ENCODE measurements around the gene VOPP1.

VOPP1 gene

DNA sequence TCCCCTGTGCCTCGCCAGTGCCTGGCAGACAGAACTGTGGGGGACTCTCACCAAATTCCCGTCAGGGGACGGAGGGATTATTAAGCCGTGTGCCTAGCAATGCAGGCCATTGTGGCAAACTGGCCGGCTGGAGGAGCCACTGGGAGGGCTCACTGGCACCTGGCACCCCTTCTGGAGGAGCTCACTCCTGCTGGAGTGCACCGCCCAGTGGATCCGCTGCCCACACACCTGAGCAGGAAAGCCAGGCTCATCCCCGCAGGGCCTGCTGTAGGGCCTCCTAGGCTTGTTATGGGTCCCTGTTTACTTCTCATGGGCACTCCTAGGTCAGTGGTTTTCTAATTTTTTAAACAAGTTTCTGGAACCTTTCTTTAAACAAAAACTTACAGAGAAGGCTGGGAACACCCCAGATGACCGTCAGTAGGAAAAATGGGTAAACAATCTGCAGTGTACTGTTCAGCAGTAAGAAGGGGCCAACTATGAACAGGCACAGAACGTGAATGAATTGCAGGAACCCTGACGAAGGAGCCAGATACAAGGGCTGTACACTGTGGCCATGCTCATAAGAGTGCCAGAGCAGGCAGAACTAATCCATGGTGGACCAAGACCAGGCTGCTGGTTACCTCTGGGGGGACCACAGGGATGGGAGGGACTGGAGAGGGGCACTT lies 142.3 kb downstream of the VOPP1 start:
- DNase-seq = no peak

DNA sequence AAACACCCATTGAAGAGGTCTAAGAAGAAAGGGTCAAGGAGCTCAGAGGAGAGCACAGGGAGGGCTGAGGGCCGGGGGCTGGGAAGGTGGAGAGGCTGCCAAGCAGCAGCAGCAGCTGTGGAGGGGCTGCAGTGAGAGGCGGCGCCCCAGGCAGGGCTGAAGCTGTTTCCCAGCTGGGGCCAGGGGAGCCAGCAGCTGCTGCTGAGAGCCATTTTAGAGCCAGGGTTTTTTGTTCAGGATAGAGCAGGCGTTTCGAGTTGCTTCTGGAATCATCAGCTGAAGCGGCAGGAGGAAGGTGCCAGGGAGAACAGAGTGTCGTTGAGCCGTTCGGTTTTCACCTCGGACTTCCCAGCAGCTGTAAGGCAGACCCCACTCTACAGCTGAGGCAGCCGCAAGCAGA lies 144.5 kb downstream of the VOPP1 start:
- DNase-seq = peak; percentile 82

DNA sequence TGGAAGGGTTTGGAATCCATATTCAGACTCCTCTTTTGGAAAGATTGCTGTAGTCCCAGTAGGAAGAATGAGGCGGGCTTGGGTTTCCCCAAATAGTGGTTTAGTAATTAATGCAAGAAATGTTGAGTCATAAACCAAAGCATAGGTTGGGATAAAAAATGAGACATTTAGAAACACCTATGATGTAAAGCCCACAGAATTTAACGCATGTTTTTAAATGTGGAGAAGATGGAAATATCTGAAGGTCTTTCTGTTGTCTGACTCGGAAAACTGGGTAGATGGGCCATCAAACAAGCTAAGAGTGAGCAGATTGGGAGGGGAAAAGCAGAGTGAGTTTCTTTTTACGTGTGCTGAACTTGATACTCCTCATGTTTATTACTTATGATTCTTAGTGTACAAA lies 145.0 kb downstream of the VOPP1 start:
- DNase-seq = no peak

GRCh38 chr7:55426676-55427075 lies 145.6 kb downstream of the VOPP1 start:
- DNase-seq = no peak

- no peak for DNase-seq
These were observed 147.1 kb downstream of the VOPP1 start for GRCh38 chr7:55425141-55425752.

GRCh38 chr7:55423891-55424290 lies 148.4 kb downstream of the VOPP1 start:
- DNase-seq = no peak

DNA sequence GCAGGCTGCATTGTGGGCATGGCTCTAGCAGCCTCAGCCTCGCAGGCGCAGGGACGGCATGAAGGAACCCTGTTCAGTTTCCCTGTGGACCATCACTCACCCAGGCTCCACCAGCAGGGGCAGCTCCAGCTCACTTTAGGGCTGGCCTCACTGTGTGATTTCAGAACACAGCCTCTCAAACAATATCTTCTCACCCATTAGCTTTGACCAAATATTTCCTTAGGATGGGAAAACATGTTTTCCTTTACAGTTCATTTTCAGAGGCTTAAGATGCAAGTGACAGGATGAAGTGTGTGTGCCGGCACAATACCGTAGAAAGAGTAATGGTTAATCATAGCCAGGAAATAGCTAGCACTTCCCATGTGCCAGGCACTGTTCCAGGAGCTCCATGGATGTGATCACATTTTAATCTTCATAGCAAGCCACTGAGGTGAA lies 149.0 kb downstream of the VOPP1 start:
- no peak for DNase-seq
